HG03439 (cell line): ENCODE results near the gene RGS19.

Experiments
- ATAC-seq: cut with Tn5 transposase; IDR thresholded peaks from one replicate; pipeline ENCODE4 v1.9.1; 2021; ENCODE audit warnings: mild to moderate bottlenecking, moderate library complexity; ENCODE audit not compliant: unreplicated experiment

Gene RGS19

DNA sequence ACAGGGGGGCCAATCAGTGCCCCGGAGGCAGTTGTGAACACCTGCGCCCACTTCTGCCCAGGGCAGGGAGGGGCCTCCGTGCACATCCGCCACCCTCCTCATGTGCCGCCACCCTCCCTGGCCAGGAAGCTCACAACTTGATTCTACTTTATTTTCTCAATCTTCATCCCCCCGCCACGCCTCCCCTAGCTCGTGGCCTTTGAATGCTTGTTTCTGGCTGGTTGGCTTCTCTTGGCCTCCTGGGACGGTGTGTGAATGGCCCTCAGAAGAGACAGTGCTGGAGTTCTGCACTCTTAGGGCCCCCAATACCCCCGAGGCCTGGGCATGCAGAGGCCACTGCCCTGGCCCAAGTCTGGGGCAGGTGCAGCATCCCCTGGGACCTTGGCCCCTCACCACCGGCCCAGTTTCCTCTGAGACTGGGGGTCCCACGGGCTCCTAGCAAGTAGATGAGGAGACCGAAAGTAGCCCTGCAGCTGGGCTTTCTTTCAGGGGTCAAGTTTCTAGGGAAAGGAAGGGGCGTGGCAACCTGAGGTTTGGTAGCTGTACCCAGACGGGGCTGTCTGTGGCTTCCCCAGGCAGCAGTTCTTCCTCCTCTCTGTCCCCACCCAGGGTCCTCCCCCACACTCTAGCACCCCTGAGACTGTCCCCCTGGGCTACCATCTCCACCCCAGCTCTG, 1.3 kb downstream of the RGS19 start:
- ATAC-seq: no peak

DNA sequence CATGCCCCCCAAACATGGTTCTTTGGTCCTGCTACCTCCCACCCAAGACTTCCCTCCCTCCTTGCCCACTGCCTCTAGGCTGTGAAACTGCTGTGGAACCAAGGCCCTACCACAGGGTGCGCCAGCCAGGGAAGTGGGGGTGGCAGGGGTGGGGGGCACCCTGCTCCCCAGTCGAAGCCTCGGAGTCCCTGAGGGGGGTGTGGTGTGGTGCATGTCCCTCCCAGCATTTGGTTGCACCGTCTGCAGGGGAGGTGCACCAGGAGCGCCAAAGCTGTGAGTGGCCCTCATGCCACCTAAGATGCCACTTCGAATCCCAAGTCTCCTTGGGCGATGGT, 1.8 kb downstream of the RGS19 start:
- no peak for ATAC-seq

DNA sequence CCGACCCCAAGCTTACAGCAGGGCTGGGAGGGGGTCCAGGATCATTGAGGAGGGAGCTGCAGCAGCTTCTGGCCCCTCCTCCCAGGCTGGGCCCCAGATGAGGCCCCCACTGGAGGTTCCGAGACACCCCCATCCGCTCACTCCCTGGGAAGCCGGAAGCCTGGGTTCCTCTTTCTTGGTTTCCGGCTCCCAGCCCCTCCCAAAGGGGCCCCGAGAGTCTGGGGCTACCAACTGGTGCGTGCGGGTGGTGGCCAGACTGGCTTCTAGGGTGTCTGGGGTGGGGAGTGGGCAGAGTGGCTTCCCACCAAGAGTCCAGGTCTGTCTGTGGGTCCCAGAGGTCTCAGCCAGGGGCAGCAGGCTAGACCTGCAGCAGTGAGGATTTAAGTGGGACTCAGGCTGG, 2.2 kb downstream of the RGS19 start:
- no peak for ATAC-seq

- ATAC-seq: no peak
Measured at GRCh38 chr20:64076061-64076997, 3.0 kb downstream of the RGS19 start.

DNA sequence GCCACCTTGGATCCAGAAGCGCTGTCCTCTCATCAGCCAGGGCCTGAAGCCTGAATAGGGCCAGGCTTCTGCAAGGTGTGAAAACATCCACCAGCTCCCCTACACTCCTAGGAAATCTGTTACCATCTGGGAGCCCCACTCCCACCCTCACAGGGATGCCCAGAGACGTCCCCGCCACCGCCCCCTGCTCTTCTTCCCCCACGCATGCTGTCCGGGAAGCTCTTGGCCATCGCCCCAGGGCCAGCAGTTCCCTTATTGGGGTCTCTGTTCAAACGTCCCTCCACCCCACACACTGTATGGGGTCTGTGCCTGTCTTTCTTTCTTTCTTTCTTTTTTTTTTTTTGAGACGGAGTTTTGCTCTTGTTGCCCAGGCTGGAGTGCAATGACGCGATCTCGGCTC, 3.8 kb downstream of the RGS19 start:
- ATAC-seq: no peak

- ATAC-seq: no peak
Measured at GRCh38 chr20:64074963-64075362, 4.4 kb downstream of the RGS19 start.

- ATAC-seq: no peak
Measured at GRCh38 chr20:64074184-64074789, 5.0 kb downstream of the RGS19 start.

DNA sequence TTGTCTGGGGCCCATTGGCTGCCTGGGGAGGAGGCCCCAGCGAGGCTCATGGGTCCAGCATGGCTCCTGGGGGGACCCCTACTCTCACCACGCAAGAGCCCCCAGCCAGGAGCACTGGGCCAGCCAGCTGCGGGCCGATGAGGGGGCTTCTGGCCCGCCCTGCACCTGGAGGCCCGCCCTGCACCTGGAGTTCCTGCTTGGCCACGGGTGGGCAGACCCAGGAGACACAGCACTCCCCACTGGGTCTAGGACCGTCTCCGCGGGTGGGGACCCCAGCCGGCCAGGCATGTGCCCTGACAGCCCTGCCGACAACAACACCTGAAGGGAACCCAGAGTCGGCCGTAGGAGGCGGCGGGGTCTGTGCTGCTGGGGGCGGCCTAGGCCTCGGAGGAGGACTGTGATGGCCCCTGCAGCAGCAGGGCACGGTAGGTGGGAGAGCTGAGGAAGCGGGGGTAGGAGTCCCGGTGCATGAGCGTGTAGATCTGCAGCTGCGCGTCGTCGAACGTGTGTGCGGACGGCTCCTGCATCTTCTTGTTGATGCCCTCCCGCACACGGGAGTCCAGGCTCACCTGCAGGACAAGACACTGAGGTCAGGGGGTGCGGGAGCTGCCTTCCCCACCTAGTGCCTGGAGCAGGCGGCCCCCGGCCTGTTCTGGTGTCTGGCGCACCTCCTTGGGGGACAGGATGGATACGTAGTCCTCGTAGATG, 5.7 kb downstream of the RGS19 start:
- ATAC-seq: no peak

DNA sequence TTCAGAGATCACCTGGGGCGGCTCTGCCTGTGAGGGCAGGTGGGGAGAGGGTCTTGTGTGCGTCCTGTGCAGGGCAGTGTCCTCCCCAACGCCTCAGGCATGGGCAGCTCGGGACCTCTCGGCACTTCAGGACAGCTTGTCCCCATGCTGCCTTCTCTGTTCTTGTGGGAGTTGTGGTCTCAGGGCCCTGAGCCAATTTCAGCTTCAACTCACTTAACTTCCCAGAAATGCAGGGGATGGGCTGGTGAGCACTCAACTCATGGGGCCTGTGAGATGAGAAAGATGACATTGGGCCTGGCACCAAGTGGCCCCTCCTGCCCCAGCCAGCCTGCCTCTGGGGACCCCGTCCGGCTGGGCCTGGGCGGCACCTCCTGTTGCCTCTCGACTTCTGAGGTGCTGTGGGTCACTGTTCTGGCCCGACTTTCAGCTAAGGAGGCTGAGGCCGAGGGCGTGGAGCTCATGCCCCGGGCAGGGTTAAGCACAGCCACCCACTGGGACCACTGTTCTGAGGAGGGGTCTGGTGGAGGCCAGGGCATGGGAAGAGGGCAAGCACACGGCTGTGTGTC, 6.7 kb downstream of the RGS19 start:
- no peak for ATAC-seq

DNA sequence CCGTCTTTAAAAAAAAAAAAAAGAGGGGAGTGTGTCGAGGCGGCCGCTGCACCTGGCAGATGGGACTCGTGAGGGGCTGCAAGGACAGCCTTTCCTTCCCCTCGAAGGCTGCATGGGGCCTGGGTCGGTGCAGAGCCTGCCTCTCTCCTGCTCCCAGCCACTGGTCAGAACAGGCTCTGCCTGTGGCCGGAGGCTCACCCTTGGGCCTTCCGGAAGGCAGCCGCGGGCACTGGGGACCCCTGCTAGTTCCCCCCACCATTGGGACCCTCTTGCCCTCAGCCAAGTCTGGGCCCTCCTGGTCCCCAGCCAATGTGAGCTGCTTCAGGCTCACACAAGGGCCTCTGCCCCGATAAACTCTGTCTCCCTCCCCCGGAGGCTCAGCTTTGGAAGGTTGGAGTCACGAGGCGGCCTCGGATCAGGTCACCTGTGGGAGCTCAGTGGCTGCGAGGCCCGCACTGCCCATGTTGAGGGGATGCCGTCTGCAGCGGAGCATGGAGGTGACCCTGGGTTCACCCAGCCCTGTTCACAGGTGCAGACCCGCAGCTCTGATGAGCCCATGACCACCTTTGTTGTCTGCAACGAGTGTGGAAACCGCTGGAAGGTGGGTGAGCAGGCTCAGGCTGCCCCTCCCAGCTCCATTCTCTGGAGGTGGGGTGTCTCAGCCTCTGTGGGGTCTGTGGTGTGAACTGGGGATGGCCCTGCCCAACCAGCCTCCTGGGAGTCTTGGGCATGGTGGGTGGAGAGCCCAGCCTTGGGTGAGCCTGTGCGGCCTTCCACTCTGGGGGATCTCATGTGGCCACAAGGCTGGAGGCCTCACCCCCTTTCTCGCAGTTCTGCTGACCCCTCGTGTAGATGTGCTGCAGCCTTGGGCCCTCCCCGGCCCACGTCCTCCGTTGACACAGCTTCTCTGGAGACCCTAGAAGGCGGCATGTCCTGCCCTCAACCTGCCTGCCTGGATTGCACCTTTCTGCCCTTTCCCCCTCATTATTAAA, 7.7 kb downstream of the RGS19 start:
- ATAC-seq: no peak

GRCh38 chr20:64070244-64070993, 8.9 kb downstream of the RGS19 start:
- no peak for ATAC-seq

DNA sequence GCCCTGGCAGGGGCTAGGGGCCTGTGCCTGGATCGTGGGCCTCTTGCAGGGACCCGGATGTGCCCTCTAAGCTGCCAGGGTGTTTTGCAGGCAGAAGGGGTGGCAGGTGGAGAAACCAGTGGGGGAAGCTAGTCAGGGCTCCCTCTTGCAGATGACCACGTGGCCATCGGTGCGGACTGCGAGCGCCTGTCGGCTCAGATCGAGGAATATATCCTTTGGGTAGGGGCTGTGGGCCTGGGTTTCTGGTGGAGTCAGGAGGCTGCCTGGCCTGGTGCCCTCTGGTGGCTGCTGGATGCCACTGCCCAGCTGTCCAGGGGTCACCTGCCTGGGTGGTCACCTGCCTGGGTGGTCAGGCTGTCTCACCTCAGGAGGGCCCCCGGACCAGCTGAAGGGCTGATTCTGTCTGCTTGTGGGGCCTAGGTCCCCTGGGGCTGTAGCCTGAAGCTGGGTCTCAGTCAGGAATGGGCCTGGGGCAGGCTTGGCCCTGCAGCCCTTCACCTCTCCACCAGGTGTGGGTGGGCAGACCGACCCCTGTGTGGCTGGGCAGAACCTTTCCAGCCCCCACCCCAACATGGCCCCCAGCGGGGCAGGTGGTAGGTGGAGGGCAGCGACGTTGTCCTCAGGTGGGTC, 9.6 kb downstream of the RGS19 start:
- ATAC-seq: no peak

- no peak for ATAC-seq
Measured at GRCh38 chr20:64069209-64069613, 10.1 kb downstream of the RGS19 start.

DNA sequence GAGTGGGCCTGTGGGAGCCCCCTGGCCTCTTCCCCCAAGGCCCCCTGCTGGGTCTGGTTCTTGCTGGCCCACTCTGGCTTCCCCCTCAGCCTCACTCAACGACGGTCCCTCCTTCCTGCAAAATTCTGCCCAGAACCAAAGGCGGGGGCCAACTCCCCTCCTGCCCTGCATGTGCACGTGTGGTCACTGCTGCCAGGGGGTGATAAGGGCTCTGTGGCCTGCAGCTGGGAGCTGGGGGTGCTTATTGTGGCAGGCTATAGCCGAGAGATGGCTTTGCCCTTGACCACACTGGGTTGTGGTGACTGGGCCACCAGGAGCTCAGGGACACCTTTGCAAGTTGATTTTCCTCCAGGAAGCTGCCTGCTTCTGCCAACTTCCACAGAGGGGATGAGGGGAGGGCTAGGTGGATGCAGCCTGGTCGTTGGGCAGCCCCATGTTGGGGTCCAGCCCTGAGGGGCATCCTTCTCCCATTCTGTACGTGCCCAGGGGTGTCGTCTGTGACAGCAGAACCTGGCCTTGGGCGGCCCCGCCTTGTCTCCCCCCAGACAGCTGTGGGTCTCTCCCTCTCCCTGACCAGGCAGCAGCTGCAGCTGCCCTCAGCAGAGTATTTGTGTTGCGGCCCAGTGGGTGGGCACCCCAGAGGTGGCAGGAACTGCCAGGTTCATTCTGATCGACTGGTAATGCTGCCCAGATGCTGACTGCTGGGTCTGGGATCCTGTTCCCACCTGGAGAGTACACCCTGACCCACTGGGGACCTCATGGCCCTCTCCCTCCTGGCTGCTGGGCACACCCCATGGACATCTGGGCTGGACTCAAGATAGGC, 10.7 kb downstream of the RGS19 start:
- no peak for ATAC-seq

GRCh38 chr20:64067733-64068307, 11.5 kb downstream of the RGS19 start:
- no peak for ATAC-seq

GRCh38 chr20:64067005-64067632, 12.2 kb downstream of the RGS19 start:
- ATAC-seq: no peak

GRCh38 chr20:64065974-64066343, 13.4 kb downstream of the RGS19 start:
- peak; percentile 36 for ATAC-seq
